Cortex of kidney (tissue), 1 donor: Measurements from ENCODE around the gene COL21A1.

Experiments used
- DNase-seq: peaks from one replicate; lab custom pipeline; 2025; lab: John Stamatoyannopoulos, UW

The COL21A1 gene

DNA sequence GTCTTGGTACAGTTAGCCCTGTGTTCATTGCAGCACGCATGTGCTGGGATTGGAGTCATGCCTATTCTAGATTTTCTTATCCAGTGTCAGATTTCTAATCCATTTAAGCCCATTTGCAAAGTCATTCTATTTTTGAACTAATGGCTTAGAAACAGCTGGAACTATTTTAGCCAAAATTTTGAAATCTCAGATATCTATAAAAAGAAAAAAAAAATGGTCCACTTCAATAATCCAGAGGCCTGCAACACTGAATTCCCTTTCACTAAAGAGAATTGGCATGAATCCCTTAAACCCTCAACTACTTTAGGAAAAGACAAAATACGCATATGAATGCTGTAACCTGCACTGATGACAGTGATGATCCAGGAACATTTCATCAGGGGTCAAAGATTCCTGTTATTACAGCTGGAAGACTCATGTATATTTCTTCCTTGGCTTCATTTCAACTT lies 1.5 kb downstream of the COL21A1 start:
- no peak for DNase-seq

DNA sequence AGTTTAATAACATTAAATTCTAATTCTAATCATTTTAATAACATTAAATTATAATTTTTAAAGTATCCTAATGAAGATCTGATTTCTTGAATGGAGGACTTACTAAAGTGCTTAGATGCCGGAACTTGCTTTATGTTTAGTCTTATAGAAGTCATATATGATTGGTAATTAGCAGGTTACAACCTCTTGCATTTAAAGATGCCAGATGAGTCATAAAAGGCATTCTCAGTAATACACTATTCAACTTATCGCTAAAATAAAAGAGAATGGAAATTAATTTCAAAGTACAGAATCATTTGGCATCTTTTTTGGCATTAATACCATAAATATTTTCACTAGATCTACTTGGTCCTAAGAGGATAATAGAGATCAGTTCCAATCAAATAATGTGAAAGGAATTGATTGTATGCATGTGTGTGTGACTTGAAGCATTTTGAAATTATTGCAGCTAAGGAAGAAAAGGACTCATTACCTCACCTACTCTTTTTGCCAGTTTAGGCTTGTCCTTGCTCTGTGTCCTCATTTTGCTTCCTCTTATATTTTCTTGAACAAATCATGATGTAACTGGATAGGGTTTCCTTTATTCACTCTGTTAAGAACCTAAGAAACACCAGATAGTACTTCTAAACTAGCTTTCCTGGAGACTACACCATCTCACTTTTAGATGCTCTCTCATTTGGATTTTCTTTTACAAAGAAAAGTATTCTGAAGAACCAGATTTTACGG lies 2.7 kb downstream of the COL21A1 start:
- DNase-seq, result no peak

DNA sequence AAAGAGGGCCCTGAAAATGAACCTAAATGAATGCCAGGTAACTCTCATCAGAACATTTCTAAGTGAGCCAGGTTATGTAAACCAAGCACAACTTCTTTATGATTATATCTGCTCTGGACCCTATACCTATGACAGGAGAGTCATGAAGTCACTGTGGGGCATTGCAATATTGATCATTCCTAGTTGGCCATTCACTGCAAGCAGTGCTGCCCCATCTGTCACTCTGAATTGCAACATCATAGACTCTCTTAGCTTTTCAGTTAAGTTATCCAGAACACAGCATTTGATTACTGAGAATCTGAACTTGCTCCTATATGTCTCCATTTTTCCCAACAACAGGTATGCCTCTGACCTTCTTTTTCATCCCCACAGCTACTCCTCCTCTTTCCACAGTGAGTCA lies 3.3 kb downstream of the COL21A1 start:
- DNase-seq, result no peak

DNA sequence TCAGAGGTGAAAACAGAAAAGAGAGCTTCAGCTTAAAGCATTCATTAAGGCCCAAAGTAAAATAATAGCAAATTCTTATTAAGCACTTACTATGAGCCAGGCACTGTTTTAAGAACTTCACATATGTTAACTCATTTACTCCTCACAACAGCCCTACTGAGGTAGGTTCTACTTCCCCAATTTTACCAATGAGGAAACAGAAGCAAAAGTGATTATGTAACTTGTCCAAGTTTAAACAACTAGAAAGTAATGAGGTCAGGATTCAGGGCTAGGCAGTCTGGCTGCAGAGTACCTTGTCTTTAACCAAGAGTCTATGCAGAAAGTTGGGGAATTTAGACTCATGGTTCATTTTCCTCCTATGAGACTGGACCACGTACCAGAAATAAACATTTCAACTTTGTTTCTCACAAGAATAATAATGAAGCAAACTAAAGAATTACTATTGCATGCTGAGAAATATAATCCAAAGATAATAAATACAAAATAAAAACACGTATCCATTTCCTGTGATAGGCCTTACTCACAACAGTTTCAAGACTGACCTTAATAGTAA lies 3.8 kb downstream of the COL21A1 start:
- DNase-seq, result no peak

DNA sequence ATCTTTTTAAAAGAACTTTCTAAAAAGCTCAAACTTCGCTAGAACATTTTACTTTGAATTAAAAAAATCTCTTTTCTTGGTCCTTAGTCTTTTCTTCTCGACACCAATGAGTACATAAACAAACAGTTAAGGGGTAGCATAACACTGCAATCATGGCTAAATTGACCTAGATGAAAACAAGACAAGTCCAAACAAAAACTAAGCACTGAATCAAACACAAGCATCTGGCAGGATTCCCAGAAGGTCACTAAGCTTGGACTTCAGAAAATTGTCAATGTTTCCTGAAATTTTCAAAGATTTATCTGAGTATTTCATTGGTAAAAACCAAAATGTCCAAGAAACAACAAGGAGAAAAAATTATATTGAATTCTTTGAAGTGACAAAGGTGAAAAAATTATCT lies 5.0 kb downstream of the COL21A1 start:
- no peak for DNase-seq

DNA sequence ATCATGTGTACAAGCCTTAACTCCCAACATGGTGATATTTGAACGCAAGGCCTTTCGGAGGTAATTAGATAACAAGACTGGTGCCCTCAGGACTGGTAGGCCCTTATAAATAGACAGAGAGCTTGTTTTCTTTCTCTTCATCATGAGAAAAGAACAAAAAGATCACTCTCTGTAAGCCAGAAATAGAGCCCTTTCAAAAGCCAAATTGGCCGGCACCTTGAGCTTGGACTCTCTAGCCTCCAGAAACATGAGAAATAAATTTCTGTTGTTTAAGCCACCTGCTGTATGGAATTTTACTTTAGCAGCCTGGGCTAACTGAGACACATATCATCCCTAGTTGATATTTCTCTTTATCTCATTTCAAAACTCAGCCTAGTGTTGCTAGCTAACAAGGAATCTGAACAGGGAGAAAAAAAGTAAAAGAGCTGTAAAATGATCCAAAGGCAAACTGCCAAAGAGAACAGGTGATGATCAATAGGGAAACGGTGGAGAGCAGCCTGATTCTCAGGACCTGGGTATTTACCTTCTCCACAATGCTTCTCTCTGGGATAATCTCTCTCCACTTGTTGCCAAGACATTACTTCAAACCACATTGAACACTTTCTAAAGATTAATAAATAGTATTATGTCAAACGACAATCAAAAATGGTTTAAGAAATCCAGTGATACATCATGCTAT lies 6.1 kb downstream of the COL21A1 start:
- no peak for DNase-seq

DNA sequence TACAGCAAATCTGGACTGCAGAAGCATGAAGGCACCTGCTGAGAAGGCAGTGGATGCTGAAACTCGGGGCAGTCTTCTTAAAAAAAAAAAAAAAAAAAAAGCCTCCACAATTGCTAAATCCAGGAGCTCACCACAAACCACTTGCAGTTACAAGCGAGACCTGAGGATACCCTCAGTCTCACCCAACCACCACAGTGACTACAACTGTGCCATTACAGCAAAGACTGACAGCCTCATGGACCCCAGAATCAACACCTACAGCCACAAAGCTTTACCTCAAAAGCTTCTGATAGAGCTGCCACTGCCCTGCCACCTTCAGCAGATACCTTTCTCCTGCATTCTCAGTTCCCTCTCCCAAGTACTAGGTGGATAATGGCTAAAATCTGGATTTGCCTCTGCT lies 9.0 kb downstream of the COL21A1 start:
- DNase-seq, result no peak

DNA sequence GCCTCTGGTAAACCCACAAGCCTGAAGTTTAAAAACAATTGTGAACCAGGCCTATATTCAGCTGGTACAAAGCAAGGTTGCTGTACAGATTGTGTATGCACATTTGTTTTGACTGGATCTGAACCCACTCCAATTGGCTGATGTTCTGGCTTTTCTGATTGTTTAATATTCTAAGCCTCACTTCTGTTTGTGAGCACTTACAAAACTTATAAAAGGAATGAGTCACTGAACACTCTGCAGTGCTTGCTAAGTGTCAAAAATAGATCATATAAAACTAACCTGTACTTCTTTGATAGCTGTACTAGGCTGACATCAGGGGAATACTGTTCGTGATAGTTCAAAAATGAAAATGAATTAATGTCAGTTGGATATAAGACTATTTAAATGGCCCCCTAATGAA lies 12.1 kb downstream of the COL21A1 start:
- DNase-seq, result no peak

DNA sequence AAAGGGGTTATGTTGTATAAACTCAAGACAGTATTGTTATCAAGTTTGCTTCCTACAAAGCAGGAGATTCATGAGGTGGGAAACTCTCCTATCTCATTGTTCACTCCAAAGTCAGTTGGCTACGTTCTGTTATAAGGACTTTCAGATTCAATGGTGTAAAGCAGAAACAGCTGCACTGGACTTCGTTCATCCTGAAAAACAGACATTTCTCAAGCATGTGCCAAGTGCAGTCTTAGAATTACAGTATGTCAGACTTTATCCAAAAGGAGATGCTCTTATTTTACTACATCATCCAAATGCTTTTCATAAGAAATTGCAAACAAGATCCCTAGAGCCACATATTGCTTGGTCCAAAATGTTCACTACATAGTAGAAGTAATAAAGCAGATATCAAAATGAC lies 14.9 kb downstream of the COL21A1 start:
- DNase-seq, result no peak

DNA sequence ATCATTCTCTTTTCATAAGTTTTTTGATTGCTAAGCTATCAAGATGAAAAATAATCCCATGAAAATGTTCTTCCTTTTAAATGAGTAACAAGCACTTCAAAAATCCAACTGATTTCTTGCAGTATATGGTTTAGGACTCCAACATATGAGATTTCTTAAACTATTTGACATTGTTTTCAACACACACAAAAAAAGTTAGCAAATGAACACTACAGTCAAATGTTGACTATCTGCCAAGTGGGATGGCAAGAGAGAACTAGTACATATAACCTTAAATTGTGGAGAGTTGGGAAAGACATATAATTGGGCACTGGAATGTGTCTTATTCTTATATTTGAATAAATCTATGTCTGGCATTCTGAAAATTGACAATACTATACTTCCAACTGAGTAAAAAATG lies 15.6 kb downstream of the COL21A1 start:
- DNase-seq, result no peak

DNA sequence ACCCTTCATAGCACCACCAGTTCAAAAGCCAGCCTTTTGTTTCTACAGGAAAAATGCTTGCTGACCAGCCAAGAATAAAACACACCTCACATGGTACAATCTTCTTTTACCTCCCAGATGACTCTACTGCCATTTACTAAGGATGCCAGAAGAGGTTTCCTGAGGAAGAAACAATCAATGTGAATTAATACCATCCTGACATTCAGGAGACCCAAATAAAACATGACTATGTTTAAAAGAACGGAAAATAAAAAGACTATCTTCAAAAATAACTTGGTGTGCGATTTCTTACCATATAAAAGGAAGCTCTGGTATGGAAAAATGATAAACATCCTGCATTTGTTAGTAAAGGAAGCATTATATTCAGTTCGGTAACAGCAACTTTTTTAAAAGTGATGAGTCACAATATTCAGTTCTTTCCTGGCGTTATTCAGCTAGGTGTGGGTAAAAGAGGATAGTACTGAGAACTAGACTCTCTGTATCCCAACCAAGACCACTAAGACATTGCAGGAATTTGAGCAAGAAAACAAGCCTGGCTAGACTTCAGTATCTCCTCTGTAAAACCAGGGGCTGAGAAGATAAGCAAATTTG lies 16.3 kb downstream of the COL21A1 start:
- no peak for DNase-seq

DNA sequence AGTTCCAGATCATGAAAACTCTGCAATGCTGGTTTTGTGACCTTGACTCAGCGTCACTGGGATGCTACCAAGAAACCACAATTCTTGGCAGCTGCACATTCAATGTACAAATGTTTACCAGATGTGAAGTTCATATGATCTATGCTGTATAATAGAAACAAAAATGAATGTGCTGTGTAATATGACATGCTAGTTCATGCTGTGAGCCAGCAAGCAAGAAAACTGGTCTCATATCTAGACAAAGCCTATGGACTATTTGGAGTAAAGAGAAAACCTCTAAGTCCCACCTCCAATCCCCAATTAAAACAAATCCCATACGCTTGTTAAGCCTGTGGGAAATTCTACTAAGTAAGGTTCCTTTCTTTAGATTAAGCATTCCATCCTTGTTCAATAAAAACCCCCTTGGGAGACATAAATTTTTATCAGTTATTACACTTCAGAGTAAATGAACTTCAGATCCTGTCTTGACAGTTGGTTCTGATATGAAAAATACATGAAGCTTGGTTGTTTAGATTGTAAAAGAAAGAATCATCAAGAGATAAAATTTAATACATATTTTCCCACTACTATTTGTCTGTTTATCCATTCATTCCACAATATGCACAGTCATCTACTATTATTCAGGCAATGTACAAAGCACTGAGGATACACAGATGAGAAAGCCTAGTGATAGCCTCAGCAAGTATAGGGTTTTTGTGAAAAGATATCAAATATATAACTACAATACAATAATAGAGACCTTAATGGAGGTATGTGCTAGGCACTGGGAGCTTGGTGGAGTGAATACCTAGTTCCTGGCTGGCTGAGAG lies 20.1 kb downstream of the COL21A1 start:
- no peak for DNase-seq

DNA sequence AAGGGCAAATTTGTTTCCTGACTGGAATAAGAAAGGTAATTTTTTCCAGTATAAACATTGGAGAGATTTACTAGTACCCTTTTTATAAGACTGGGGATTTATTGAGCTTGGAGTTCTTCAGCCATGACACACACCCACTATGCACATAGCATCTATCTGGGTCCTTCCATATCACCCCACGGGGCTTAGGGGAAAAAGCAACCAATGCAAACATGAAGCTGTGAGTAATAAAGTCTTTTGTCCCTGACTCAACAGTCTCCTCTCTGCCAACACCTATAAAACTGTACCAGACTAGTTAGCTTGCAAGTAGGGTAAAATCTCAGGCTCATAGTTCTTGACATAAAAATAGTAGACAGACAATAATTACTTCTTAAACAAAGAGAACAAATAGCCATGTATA lies 23.4 kb downstream of the COL21A1 start:
- no peak for DNase-seq

DNA sequence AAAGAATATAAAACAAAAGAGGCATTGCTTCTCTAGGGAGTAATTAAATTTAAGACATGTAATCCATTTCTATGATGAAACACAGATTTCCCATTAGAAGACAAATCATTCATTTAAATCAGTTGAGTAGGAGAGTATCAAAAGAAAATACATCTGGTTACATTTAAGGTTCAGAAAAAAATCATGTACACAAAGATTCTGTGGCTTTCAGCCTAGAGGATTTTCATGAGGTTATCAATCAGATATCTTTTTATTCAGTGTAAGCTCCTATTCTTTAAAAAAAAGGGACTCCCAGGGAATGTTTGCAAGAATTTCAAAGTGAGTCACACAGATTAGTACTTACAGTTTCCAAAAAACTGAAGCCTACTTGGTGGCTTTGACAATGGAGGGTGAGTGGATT lies 24.9 kb downstream of the COL21A1 start:
- no peak for DNase-seq

DNA sequence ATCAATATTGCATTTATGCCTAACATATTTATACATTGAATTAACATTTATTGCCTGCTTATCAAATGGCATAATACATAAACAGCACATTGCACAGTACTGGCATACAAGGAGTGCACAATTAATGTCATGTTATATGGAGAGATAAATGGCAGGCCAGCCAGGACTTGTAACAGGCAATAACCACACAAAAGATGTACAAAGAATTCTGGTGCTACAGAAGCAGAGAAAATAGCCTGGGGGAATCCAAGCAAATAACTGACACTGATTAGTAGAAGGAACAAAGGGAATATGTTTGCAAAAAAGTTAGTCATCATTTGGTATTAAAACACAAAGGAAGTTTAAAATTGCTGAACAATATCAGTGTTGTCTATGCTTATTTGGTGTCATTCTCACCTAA lies 27.3 kb downstream of the COL21A1 start:
- DNase-seq, result no peak

DNA sequence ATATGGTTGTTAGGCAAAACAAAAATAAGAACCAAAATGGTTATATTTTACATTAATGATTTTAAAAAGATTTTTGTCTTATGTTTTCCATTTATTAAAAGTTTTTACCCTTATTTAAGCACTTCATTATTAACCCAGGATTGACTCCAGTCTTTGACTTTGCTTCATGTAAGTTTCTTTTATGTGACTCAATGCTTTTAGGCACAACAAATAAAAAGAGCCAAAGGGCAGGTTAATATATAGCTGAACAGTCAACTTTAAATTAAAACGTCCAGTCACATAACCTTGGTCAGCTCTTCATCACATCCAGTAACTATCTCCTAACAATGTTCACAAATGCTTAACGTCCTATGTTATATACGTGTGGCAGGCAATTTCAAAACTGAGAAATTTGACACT lies 32.7 kb downstream of the COL21A1 start:
- no peak for DNase-seq

DNA sequence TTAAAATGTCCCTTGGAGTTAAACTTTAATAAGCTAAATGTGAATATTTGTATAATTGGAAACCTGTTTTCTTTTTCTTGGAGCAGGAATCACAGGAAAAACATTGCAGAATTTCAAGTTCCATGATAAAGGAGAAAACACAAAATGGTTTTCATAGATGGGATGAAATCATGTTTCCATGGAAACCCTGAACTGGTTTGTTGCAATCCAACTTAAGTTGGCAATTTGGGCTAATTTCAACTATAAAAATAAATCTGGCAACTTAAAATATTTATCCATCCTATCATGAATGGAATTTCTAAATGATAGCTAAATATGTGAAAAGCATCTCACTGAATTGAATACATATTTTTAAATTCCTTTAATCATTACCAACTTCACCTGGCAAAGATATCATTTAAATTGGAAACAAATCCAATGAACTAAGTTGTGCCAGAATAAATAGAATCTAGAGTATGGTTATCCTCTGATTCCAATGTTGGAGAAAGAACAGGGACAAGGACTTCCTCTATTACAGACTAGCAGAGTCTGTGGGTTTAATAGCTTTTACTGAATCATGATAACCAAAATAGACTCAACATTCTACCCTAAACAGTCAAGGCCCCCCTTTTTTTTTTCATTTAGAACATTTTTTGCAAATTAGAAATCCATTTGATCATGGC lies 33.2 kb downstream of the COL21A1 start:
- no peak for DNase-seq

DNA sequence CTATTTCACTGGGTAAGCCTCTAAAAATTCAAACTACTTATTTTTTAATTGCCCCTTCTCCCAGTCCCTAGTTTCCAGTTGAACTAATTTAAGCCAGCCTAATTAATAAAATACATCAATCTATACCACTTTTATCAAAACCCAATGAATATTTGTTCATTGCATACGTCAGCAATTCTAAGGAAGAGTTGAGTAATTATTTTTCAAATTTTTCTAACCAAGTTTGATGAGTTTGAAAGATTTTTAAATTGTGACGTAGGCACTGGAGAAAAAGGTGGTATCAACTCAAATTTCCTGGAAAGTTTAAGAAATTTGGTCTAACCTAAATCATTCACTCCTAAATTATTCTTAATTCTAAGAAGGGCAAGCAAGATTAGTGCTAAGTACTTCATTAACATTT lies 35.7 kb downstream of the COL21A1 start:
- DNase-seq, result no peak

DNA sequence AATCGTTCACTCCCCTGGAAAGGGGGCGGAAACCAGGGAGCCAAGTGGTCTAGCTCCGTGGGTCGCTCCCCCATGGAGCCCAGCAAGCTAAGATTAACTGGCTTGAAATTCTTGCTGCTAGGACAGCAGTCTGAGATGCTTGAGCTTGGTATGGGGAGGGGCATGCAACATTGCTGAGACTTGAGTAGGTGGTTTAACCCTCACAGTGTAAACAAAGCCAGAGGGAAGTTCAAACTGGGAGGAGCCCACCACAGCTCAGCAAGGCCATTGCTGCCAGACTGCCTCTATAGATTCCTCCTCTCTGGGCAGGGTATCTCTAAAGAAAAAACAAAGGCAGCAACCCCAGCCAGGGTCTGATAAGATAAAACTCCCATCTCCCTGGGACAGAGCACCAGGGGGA lies 43.2 kb downstream of the COL21A1 start:
- no peak for DNase-seq

DNA sequence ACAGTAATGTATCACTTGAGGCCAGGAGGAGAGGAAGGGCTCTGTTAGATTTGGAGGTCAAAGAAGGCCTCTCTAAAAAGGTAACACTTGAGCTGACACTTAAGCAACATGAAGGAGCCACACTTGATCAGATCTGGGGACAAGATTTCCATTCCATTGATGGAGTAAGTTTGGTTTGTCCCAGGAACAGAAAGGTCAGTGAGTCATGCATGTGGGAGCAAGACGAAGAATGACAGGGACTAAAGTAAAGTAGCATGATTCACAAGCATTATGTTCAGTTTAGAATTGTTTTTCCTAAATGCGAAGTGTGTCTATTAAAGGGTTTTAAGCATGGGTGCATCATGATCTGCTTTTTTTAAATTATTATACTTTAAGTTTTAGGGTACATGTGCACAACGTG lies 47.4 kb downstream of the COL21A1 start:
- DNase-seq, result no peak

DNA sequence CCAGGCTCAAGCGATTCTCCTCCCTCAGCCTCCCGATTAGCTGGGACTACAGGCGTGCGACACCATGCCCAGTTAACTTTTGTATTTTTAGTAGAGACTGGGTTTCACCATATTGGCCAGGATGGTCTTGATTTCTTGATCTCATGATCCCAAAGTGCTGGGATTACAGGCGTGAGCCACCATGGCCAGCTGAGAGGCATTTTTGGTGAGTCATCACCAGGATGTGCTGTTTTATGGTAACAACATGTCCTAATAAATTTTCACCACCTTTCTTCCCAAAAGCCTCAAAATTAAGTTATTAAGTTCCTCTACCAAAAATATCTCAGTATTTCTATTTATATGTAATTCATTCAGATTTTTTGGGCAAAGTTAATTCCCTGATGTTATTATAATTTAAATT lies 53.5 kb downstream of the COL21A1 start:
- no peak for DNase-seq

DNA sequence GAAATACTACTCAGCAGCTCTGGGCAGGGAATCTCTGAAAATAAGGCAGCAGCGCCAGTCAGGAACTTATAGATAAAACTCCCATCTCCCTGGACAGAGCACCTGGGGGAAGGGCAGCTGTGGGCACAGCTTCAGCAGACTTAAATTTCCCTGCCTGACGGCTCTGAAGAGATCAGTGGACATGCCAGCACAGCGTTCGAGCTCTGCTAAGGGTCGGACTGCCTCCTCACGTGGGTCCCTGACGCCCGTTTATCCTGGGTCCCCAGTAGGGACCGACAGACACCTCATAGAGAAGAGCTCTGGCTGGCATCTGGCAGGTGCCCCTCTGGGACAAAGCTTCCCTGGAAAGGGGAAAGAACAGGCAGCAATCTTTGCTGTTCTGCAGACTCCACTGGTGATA lies 59.0 kb downstream of the COL21A1 start:
- DNase-seq, result no peak
